IPS-20b (cell line): ENCODE measurements around the gene ABHD4.
"Not testable (repeated sequence)": the region's sequence is repeated elsewhere in the genome, so short reads cannot be mapped to it uniquely, and the experiment has no call there.

Experiments used
- H3K27ac ChIP-seq: one replicate; pipeline ENCODE4 v1.5.1; 2013; ENCODE audit warnings: low read length
- H3K27me3 ChIP-seq: 2 replicates; pipeline ENCODE4 v1.6.1; 2013; ENCODE audit warnings: mild to moderate bottlenecking, low read length, inconsistent platforms; ENCODE audit not compliant: insufficient read depth
- H3K36me3 ChIP-seq: 2 replicates; pipeline ENCODE4 v1.6.1; 2013; ENCODE audit warnings: low read depth, mild to moderate bottlenecking, inconsistent platforms, low read length, moderate library complexity; ENCODE audit not compliant: insufficient read depth
- H3K4me1 ChIP-seq: 2 replicates; pipeline ENCODE4 v1.6.1; 2013; ENCODE audit warnings: mild to moderate bottlenecking, control low read depth, inconsistent platforms, low read length, moderate library complexity; ENCODE audit not compliant: insufficient read depth
- H3K4me3 ChIP-seq: 2 replicates; pipeline ENCODE4 v1.5.1; 2013; ENCODE audit warnings: mild to moderate bottlenecking, low read length, inconsistent platforms
- H3K9ac ChIP-seq: 2 replicates; pipeline ENCODE4 v1.6.1; 2013; ENCODE audit warnings: low read depth, mild to moderate bottlenecking, inconsistent platforms, low read length, moderate library complexity
- H3K9me3 ChIP-seq: 2 replicates; pipeline ENCODE4 v1.6.1; 2013; ENCODE audit warnings: mild to moderate bottlenecking, low read depth, low read length, inconsistent platforms; ENCODE audit not compliant: insufficient read depth

Gene ABHD4

GRCh38 chr14:22598099-22598895 lies at the start of gene ABHD4:
Gene ABHD4 (plus strand): TSS chr14:22598300. CDS start chr14:22598307, 7 bp downstream.
- peaks cover 12% of the 10 kb centered on the region for H3K4me1 ChIP-seq
- H3K27ac ChIP-seq: peak within 1 kb of the TSS; percentile 7
- peaks cover 24% of the 10 kb centered on the region for H3K36me3 ChIP-seq
- no peaks in the 10 kb centered on the region for H3K9me3 ChIP-seq
- H3K27me3 ChIP-seq: no peaks in the 10 kb centered on the region
- peak within 1 kb of the TSS; percentile 97 for H3K4me3 ChIP-seq
- H3K9ac ChIP-seq: peak within 1 kb of the TSS; percentile 89

GRCh38 chr14:22549324-22549962 lies 48.7 kb upstream of the ABHD4 start:
- H3K9me3 ChIP-seq: no peaks in the 10 kb centered on the region
- H3K9ac ChIP-seq: no peak overlapping the region
- peaks cover 32% of the 10 kb centered on the region for H3K4me1 ChIP-seq
- no peaks in the 10 kb centered on the region for H3K36me3 ChIP-seq
- no peak overlapping the region for H3K27ac ChIP-seq
- H3K4me3 ChIP-seq: no peak overlapping the region
- no peaks in the 10 kb centered on the region for H3K27me3 ChIP-seq

GRCh38 chr14:22549981-22550673 lies 48.0 kb upstream of the ABHD4 start:
- Histone ChIP-seq H3K4me3 (no peak overlapping the region), H3K9ac (peak overlapping the region; percentile 14; the same call in 1 of the 2 replicates), H3K9me3 (no peaks in the 10 kb centered on the region), H3K36me3 (no peaks in the 10 kb centered on the region), H3K4me1 (peaks cover 32% of the 10 kb centered on the region), H3K27ac (no peak overlapping the region), H3K27me3 (no peaks in the 10 kb centered on the region)

DNA sequence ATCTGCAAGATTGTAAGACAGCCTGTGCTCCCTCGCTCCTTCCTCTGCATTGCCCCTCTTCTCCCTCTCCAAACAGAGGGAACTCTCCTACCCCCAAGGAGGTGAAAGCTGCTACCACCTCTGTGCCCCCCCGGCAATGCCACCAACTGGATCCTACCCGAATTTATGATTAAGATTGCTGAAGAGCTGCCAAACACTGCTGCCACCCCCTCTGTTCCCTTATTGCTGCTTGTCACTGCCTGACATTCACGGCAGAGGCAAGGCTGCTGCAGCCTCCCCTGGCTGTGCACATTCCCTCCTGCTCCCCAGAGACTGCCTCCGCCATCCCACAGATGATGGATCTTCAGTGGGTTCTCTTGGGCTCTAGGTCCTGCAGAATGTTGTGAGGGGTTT lies 46.5 kb upstream of the ABHD4 start:
- Histone ChIP-seq H3K4me3 (no peak overlapping the region), H3K9ac (no peak overlapping the region), H3K27ac (no peak overlapping the region), H3K27me3 (no peaks in the 10 kb centered on the region), H3K4me1 (peaks cover 24% of the 10 kb centered on the region), H3K9me3 (no peaks in the 10 kb centered on the region), H3K36me3 (no peaks in the 10 kb centered on the region)

GRCh38 chr14:22552001-22552826 lies 45.9 kb upstream of the ABHD4 start:
- no peak overlapping the region for H3K4me3 ChIP-seq
- H3K9me3 ChIP-seq: no peaks in the 10 kb centered on the region
- no peak overlapping the region for H3K9ac ChIP-seq
- no peaks in the 10 kb centered on the region for H3K36me3 ChIP-seq
- no peak overlapping the region for H3K27ac ChIP-seq
- no peaks in the 10 kb centered on the region for H3K27me3 ChIP-seq
- H3K4me1 ChIP-seq: peaks cover 18% of the 10 kb centered on the region

- Histone ChIP-seq H3K4me3 (no peak overlapping the region), H3K4me1 (peaks cover 17% of the 10 kb centered on the region), H3K36me3 (no peaks in the 10 kb centered on the region), H3K27me3 (no peaks in the 10 kb centered on the region), H3K27ac (no peak overlapping the region), H3K9me3 (no peaks in the 10 kb centered on the region), H3K9ac (0 out of 2 replicates have a peak overlapping the region, but pooled peaks have one; percentile 13)
Observed at GRCh38 chr14:22552827-22553076, 45.3 kb upstream of the ABHD4 start.

- H3K9me3 ChIP-seq: no peaks in the 10 kb centered on the region
- no peaks in the 10 kb centered on the region for H3K27me3 ChIP-seq
- H3K4me3 ChIP-seq: no peak overlapping the region
- peaks cover 17% of the 10 kb centered on the region for H3K4me1 ChIP-seq
- no peaks in the 10 kb centered on the region for H3K36me3 ChIP-seq
- no peak overlapping the region for H3K9ac ChIP-seq
- no peak overlapping the region for H3K27ac ChIP-seq
Observed at GRCh38 chr14:22553445-22553844, 44.7 kb upstream of the ABHD4 start.

GRCh38 chr14:22553861-22554497 lies 44.1 kb upstream of the ABHD4 start:
- not testable (repeated sequence) for H3K27ac ChIP-seq
- H3K4me1 ChIP-seq: peaks cover 17% of the 10 kb centered on the region

DNA sequence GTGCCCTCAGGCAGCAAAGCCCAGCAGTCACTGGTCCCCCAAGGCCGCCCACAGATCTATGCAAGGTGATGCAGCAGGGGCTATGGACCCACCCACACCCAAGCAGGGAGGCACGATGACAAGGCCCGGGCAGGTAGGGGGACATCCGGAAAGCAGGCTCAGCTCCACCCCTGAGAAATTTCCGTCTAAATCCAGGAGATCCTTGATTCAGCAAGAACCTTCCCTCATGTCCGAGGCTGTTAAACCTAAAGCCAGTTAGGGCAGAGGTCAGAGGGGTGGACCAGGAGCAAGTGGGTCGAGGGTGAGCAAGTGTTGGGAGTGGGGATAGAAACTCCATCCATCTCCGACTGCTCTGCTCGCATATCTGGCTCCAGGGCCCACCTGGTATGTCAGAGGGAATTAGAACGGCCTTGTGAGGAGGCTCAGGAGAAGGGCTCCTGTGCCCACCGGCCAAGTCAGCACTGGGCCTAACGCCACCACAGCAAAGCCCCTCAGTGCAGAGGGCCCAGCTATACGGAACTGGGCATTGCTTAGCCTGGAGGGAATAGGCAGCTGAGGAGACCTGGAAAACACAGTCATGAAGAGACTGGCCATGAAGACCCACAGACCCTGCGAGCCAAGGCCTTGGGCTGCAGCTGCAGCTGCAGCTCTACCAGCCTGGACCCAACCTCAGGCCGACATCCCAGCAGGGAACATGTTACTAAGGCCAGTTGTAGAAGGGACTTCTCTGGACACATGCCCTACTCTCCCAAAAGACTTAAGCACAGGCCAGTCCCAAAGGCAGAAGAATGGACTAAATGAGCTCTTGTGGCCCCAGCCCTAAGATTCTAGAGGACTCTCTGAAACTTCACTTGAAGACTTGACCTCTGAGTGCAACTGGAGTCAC lies 43.4 kb upstream of the ABHD4 start:
- peaks cover 14% of the 10 kb centered on the region for H3K4me1 ChIP-seq
- no peaks in the 10 kb centered on the region for H3K36me3 ChIP-seq
- no peaks in the 10 kb centered on the region for H3K9me3 ChIP-seq
- H3K27ac ChIP-seq: no peak overlapping the region
- no peak overlapping the region for H3K4me3 ChIP-seq
- no peaks in the 10 kb centered on the region for H3K27me3 ChIP-seq
- H3K9ac ChIP-seq: no peak overlapping the region

More at GRCh38 chr14:22553861-22554497, 44.1 kb upstream of the ABHD4 start:
- H3K4me3 ChIP-seq, H3K9me3 ChIP-seq, H3K9ac ChIP-seq, H3K27me3 ChIP-seq, H3K36me3 ChIP-seq: not testable (repeated sequence)

DNA sequence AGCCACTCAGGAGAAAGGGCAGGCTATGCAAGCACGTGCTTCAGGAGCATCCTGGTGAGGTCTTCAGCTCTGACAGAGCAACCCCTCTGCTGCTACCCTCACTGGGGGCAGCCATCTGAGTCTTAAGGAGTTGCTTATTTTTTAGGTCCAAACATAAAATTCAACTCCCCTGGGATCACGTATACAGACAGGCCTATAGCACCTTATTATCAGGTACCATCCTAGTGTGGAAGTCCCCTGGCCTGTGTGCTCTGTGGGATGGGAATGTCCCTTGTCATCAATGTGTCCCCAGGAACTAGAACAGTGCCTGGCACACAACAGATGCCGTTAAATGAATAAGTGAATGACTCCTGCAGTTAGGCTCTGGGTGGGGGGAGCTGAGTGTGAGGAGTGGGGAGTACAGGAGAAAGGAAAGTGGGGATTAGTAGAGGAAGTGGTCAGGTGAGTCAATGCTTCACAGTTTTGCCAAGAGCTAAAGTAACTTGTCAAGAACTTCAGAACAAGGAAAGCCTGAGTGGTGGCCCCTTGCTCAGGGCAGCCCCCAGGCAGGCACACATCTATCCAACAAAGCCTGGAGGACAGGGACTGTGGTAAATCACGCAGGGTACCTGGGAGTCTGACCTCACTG lies 42.6 kb upstream of the ABHD4 start:
- no peaks in the 10 kb centered on the region for H3K27me3 ChIP-seq
- peaks cover 8% of the 10 kb centered on the region; the same call in 1 of the 2 replicates for H3K4me1 ChIP-seq
- no peaks in the 10 kb centered on the region for H3K9me3 ChIP-seq
- no peak overlapping the region for H3K4me3 ChIP-seq
- H3K27ac ChIP-seq: no peak overlapping the region
- no peaks in the 10 kb centered on the region for H3K36me3 ChIP-seq
- H3K9ac ChIP-seq: no peak overlapping the region
